Embryonic facial prominence (tissue), 1 donor: ENCODE measurements around the gene CHMP4B.
A peak's percentile ranks its signal among the peaks of the same experiment; 100 is the strongest.

Experiments used
- DNase-seq: peaks from one replicate; pipeline ENCODE4 v3.0.0-alpha.2; 2016; ENCODE audit errors: extremely low spot score

The CHMP4B gene, protein sequence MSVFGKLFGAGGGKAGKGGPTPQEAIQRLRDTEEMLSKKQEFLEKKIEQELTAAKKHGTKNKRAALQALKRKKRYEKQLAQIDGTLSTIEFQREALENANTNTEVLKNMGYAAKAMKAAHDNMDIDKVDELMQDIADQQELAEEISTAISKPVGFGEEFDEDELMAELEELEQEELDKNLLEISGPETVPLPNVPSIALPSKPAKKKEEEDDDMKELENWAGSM

DNA sequence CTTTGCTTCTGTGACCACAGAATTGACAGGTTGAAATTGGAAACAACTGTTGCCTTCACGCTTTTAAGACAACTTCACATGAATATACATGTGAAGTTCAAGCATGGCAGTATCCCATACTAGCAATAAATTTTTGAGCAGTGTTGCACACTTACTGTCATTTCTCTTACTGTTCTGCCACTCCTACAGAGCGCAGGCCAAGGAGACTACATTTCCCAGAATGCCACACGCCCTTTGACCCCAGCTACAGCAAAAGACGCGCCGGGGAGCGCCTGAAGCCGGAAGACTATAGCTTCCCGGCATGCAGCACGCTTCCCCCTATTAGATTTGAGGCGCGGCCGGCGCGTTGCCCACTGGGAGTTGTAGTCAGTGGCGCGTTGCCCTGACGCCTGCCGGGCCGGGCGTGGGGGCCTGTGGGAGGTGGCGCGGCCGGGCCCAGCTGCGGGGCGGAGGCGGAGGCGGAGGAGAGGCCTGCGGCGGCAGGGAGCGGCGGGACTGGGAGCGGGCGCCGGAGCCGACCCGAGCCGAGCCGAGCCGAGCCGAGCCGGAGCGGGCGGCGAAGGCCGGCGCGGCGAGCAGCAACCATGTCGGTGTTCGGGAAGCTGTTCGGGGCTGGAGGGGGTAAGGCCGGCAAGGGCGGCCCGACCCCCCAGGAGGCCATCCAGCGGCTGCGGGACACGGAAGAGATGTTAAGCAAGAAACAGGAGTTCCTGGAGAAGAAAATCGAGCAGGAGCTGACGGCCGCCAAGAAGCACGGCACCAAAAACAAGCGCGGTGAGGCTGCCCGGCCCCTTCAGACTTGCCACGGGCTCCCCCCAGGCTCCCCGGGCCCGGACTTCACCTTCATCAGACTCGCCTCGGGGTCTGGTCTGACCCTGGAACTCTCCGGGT, at the start of gene CHMP4B:
CHMP4B (plus strand) TSS at position 464 of the 891 bp plus-strand sequence; CDS start at position 585, 121 bp downstream.
- peak; percentile 97 for DNase-seq

DNA sequence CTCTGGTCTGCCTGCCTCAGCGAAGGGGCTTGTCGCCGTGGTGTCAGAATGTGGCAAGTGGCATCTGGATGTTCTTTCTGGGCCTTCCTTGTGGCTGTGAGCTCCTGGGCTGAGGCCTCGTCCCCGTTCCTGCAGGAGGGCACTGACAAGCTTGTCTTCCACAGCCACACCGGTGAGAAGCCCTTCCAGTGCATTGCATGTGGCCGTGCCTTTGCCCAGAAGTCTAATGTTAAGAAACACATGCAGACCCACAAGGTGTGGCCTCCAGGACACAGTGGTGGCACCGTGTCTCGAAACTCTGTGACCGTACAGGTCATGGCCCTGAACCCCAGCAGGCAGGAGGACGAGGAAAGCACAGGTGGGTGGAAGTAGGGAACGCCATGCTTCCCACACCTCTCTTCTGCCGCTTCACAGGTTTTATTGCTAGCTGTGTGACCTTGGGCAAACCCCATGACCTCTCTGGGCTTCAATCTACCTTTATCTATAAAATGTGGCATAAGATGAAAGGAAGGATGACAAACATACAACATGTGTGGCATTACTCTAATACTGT, 49.4 kb upstream of the CHMP4B start:
- no peak for DNase-seq

DNA sequence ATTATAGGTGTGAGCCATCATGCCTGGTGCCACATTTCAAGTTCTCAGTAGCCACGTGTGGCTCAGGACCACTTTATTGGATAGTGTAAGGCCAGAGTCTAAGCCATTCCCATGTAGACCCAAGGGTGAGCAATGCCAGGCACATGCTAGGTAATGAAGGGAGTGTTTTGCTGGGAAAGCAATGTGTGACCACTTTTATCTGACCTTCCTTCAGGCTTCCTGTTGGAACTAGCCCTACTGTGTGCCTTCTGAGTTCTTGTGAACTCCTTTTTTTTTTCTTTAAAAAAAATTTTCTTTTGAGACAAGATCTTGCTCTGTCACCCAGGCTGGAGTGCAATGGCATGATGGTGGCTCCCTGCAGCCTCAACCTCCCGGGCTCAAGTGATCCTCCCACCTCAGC, 46.0 kb upstream of the CHMP4B start:
- DNase-seq: no peak

DNA sequence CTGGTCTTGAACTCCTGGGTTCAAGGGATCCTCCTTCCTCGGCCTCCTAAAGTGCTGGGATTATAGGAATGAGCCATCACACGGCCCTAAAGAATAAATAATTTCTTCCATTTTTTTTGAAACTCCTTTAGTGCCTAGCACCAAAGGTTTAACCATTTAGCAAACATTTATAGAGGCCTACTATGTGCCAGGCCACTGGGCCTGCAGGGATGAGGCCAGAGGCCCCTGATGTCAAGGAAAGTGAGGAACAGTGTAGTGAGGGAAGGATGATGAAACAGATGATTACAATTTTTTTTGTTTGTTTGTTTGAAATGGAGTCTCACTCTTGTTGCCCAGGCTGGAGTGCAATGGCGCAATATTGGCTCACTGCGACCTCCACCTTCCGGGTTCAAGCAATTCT, 45.6 kb upstream of the CHMP4B start:
- DNase-seq: no peak

DNA sequence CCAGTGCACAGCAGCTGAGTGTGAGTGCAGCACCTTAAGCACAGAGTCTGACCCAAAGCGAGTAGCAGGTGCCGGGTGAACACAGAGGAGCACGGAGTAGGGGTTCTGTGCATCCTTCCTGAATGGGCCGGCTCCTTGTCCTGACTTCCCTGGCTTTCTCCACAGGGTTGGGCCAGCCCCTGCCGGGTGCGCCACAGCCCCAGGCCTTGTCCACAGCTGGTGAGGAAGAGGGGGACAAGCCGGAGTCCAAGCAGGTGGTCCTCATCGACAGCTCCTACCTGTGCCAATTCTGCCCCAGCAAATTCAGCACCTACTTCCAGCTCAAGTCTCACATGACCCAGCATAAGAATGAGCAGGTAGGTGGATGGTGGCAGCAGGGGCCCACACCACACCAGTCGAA, 44.5 kb upstream of the CHMP4B start:
- no peak for DNase-seq

DNA sequence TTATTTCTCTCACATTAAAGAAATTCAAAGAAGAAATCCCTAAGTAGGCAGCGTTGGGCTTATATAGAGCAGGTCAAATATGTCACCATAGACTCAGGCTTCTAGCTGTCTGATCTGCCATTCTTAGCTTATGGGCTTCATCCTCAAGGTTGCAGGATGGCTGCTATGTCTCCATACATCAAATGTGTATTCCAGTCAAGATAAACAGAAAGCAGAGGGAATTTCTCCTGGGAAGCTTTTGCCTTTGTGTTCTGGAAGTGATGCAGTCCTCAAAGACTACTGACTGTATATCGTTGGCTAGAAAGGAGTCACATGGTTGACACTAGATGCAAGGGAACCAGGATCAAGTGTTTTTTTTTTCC, 43.4 kb upstream of the CHMP4B start:
- DNase-seq: no peak

DNA sequence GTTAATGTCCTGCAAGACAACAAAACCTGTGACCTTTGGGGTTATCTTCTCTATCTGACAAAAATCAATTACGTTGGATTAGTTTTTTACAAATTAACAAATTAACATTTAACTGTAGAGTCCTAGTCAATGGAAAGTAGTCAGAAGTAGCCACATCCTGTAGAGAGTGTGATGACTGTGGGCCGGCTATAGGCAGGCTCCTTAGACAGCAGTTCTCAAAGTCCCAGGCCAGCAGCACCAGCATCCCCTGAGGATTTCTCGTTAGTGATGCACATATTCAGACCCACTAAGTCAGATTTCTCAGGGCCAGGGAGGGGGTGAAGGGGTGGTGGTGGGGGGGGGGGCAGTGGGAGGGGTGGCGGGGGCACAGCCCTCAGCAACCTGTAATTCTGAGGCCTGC, 42.1 kb upstream of the CHMP4B start:
- no peak for DNase-seq

DNA sequence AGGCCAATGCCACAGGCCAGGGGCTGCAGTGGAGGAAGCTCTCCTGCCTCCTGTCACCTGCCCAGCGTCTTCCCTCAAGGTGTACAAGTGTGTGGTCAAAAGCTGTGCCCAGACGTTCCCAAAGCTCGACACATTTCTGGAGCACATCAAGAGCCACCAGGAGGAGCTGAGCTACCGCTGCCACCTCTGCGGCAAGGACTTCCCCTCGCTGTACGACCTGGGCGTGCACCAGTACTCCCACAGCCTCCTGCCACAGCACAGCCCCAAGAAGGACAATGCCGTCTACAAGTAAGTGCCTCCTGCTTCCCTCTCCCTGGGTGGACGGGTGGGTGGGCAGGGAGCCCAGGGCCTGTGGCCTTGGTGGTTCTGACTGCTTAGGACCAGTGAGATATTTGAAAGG, 41.1 kb upstream of the CHMP4B start:
- DNase-seq: no peak

DNA sequence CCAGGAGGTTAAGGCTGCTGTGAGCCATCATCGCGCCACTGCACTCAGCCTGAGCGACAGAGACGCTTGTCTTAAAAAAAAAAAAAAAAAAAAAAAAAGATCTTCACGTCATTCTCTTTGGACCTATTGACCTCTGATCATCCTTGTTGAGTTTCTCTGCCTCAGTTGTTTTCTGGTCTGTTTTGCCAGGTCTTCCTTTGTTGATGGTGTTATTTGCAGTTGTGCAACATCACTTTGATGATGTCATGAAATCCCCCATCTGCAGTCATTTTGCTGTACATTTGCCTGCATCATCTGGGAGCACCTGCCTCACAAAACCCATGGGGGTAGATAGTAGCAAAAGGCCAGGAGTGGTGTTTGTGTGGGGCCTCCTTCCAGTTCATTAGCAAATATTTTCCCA, 39.2 kb upstream of the CHMP4B start:
- DNase-seq: no peak

DNA sequence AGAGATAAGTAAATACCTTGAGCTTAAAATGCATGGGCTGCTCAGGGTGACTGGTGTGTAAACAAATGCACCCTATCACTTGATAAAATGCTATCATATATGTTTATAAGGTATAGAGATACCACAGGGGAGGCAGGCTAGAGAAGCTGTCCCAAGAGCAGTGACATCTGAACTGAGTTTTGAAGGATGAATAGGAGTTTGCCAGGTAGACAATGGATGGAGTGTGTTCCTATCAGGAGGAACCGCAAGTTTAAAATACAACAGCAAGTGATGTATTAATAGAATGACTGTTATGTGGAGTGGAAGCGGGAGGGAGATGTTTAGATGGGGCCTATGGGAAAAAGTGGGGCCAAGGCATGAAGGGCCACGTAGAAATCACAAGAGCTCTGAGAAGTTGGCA, 38.7 kb upstream of the CHMP4B start:
- DNase-seq: no peak

DNA sequence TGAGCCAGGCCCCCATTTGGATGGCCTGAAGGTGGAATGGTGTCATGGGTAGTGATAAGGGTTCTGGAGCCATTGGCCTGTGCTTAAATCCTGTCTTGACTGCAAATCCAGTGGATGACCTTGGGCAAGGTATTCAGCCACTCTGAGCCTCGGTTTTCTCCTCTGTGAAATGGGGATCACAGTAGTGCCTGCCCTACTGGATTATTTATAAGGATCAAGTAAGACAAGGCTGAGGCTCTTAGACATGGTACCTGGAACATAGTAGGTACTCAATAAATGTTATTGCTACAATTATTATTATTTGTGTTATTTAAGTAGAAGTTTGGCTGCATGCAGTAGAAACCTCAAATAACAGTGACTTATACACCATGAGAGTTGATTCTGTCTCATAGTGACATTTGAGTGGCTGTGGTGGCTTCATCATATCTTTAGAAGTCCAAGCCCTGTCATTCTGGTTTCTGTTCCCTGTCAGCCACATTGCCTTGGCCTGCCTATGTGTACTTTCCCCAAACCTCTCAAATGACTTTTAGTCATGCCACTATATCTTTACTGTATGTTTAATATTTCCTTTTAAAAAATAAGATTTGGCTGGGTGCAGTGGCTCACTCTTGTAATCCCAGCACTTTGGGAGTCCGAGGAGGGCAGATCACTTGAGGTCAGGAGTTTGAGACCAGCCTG, 37.6 kb upstream of the CHMP4B start:
- no peak for DNase-seq

DNA sequence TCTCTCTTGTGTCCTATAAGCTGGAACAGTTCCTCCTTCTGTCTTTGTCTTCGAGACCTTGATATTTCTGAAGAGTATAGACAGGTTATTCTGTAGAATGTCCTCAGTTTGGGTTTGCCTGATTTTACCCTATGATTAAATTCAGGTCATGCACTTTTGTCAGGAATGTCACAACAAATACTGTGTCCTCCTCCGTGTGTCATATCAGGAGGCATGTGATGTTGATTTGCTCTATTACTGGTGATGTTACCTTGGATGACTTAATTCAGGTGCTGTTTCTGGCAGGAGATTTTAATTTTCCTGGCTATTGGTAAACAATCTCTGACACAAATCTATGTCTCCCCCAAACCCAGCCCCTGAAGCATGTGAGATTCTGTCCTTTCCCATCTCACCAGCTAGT, 33.3 kb upstream of the CHMP4B start:
- no peak for DNase-seq

DNA sequence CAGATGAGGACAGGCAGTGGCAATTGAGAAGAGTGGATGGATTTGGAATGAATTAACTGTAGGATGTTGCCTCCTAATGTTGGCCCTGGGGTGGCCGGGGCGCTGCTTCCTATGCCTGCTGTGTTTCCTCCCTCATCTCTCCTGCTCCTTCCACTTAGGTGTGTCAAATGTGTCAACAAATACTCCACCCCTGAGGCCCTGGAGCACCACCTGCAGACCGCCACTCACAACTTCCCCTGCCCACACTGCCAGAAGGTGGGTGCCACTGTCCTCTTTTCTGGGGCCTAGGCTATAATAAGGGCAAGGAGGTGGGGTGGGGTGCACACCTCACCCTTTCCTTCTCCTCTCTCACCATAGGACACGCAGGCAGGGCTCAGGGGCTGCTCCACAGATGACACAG, 30.0 kb upstream of the CHMP4B start:
- DNase-seq: no peak

DNA sequence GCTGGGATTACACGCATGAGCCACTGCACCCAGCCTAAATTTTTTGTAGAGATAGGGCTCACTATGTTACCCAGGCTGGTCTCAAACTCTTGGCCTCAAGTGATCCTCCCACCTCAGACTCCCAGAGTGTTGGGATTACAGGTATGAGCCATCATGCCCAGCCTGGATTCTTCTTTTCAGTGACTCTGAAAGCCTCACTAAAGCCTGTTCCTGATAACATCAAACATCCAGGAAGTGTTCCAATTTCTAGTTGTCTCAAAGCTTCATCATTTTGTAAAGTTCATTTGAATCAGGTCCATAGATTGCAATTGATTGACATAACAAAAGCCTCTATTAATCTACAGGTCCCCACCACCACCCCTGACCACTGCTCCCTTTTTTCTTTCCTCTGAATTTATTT, 29.2 kb upstream of the CHMP4B start:
- no peak for DNase-seq

DNA sequence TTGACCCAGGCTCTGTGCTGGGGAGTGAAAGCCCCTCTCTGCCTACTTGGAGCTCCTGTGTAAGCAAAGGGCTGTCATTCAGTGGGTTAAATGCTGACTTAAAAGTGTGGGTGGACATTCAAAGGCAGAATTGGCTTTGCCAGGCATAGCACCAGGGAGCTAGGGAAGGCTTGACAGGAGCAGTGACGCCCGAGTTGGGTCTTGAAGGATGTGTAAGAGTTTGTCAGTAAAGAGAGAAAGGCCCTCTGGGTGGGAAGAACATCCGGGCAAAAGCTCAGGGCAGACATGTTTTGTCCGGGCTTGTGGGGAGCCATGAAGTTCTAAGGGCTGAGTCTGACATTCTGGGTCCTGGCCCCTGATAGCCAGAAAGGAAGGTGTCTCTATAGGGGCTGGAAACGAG, 27.9 kb upstream of the CHMP4B start:
- DNase-seq: no peak

DNA sequence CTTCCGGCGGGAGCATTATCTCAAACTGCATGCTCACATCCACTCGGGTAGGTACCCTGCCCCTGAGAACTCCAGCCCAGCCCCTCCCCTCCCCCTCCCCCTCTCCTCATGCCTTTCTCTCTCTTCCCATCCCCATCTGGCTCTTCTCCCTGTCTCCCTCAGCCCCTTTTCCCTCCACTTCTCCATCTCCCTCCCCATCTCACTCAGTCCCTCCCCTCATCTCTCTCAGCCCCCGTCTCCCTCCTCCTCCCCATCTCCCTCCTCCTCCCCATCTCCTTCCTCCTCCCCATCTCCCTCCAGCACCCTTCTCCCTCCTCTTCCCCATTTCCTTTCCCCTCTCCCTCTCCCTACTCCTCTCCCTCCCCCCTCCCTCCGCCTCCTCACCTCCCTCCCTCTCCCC, 27.3 kb upstream of the CHMP4B start:
- no peak for DNase-seq

DNA sequence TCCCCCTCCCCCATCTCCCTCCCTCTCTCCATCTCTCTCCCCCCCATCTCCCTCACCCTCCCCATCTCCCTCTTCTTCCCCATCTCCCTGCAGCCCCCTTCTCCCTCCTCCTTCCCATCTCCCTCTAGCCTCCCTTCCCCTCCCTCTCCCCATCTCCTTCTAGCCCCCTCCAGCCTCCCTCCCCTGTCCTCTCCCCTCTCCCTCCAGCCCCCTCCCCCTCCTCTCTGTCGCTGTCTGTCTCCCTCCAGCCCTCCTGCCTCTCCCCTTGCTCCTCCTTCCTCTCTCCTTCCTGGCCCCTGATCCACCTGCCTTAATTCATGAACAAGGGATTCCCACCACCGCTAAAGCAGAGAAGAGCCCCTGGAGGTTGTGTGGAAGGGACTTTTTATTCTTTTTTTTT, 26.9 kb upstream of the CHMP4B start:
- no peak for DNase-seq

DNA sequence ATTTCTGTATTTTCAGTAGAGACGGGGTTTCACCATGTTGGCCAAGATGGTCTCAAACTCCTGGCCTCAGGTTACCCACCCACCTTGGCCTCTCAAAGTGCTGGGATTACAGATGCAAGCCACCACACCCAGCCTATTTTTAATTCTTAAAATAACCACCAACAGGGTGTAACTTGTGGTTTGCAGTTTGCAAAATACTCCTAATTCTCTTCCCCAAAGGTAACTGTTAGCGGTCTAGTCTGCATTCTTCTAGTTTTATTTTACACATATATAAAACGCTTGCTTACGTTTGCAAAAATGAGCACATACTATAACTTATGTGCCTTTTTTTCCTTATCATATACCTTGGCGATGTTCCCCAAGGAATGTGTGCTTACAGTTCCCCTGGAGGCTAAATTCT, 25.6 kb upstream of the CHMP4B start:
- no peak for DNase-seq

DNA sequence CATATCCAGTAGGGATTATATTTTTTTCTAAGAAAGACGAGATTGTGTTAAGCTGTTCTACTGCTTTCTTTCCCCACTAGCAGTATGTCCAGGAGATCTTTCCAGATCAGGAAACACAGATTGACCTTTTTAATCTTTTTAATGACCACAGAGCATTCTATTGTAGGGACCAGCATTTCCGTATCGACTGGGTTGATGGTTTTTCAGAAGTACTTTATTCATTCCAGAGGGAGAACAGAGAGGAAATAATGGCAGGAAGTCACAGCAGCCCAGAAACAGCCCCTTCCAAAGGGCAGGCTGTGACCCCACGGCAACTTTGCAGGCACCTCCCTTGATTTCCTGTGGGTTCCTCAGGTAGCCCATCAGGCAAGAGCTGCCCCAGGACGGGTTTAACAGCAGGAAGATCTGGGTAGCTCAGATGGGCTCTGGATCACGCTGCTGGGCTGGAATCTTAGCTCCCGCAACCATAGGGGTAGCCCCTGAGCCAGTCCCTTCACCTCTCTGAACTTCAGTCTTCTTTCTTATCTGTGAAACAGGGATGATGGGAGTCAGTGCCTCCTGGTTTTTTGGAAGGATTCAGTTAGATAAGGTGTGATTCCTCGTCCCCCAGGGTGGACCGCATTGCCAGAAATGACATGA, 23.8 kb upstream of the CHMP4B start:
- DNase-seq: no peak

DNA sequence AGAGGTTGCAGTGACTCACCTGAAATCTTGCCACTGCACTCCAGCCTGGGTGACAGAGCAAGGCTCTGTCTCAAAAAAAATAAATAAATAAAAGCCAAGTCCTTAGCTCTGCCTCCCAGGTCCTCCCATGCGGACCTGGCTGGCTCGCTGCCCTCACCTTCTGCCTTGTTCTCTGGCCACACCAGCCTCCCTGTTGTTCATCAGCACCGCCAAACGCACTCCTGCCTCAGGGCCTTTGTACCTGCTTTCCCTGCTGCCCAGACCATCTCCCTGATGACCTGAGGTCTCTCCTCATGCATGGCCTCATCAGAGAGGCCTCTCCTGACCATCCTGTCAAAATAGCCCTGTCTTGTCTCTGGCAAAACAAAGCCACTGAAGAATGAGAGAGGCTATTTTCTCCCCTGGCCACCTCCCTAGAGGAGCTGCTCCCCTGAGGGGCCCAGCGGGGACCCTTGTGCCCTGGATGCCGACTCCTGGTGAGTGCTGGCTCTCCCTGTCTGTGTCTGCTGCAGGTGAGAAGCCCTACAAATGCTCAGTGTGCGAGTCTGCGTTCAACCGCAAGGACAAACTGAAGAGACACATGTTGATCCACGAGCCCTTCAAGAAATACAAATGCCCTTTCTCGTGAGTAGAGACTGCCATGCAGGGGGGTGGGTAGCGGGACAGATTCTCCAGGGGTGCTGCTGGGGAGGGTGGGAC, 22.6 kb upstream of the CHMP4B start:
- DNase-seq: no peak

DNA sequence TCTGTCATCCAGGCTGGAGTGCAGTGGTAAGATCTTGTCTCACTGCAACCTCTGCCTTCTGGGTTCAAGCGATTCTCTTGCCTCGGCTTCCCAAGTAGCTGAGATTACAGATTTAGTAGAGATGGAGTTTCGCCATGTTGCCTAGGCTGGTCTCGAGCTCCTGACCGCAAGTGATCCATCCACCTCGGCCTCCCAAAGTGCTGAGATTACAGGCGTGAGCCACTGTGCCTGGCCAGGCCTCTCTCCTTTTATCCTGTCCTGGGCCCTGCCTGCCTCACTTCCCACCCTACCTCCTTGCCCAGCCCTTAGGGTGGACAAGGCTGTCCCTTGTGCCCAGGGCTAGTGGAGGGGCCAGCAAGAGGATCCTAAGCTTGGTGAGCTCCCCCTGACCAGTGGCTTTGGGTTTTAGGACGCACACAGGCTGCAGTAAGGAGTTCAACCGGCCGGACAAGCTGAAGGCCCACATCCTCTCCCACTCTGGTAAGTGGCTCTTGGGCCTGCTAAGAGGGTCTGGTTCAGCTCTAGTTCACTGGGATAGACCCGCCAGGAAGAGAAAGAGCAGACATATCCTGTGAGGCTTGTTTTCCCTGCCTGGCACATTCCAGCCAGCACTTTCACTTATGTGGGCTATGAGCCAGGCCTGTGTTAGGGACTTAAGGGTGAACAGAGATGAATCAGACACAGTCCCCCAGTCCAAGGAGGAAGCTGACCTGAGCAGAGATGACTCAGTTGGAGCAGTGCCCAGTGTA, 21.9 kb upstream of the CHMP4B start:
- DNase-seq: no peak
